ENCODE data around the gene DMAC2.
"Not testable (repeated sequence)": the region's sequence is repeated elsewhere in the genome, so short reads cannot be mapped to it uniquely, and the experiment has no call there.

DMAC2 gene

DNA sequence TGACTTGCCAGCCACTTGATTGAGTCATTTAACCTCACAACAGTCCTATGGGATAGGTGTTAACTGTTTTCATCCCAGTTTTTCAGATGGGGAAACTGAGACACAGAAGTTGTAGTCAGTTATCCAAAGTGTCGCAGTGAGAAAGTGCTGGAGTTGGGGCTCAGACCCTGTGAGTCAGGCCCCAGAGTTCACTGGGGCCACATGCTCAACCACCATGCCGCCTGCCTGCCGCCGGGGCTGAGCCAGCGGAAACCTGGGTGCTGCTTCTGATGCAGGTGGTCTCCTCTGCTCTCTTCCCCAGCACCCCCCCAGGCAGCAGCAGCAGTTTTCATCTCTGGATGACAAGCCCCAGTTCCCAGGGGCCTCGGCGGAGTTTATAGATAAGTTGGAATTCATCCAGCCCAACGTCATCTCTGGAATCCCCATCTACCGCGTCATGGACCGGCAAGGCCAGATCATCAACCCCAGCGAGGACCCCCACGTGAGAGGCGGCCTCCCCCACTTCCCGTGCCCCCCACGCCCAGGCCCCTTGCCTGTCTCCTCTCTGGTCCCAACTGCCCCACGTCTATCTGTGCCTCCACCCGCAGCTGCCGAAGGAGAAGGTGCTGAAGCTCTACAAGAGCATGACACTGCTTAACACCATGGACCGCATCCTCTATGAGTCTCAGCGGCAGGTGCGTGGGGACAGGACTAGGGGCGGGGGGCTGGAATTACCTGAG lies 29.2 kb downstream of the DMAC2 start:
- WGBS = 95% methylated on average over 23 of the region's 23 CpGs
- H3K27ac ChIP-seq (ENCODE audit: low read length, poor library complexity, severe bottlenecking) = no peak overlapping the region

DNA sequence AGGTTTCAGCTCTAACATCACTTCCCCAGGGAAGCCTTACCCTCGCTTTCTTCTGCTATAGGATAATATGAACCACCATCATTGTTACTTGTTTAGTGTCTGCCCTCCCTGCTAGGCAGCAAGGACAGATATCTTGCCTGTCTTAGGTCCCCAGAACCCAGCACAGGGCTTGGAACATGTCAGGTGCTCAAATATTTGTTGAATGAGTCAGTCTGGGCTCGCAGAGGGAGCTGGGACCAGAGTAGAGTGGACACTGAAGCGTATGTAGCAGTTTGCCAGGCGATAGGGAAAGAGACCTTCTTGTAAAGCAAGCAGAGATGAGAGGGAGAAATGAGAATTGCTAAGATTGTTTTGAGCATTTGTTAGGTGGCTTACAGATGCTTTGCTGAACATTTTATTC lies 30.4 kb downstream of the DMAC2 start:
- 58% methylated on average over 4 of the region's 4 CpGs for WGBS
- Histone ChIP-seq H4K91ac (ENCODE audit: low read length) (no peak overlapping the region), H2BK5ac (ENCODE audit: low read depth, low read length, poor library complexity, severe bottlenecking) (no peak overlapping the region), H3K9ac (ENCODE audit: low read length) (no peak overlapping the region), H2BK12ac (ENCODE audit: low read length in 2 of 2) (no peak overlapping the region), H3K36me3 (ENCODE audit: control insufficient read depth in 1 of 2, insufficient read depth in 2 of 2, low read depth in 1 of 2, low read length in 2 of 2) (peaks cover 30 to 33% of the 10 kb centered on the region in 2 experiments), H3K4me3 (ENCODE audit: insufficient read depth in 1 of 2, low read depth in 1 of 2, low read length in 2 of 2) (no peak overlapping the region), H3K23ac (ENCODE audit: low read length in 2 of 2) (no peak overlapping the region), H3K14ac (ENCODE audit: low read length in 2 of 2) (no peak overlapping the region), H3K79me1 (replicated peaks; ENCODE audit: low read length, poor library complexity, severe bottlenecking) (peaks cover 11% of the 10 kb centered on the region), H2BK120ac (ENCODE audit: low read depth, low read length) (no peak overlapping the region), H3K4me1 (ENCODE audit: control insufficient read depth, insufficient read depth, low read depth, low read length) (peaks cover 20% of the 10 kb centered on the region), H3K4ac (ENCODE audit: low read depth in 1 of 2, low read length in 2 of 2) (no peak overlapping the region), H2AFZ (ENCODE audit: low read depth, low read length) (no peak overlapping the region), H4K8ac (ENCODE audit: low read length) (no peak overlapping the region), H3K18ac (ENCODE audit: low read depth in 1 of 2, low read length in 2 of 2) (no peak overlapping the region), H2AK5ac (ENCODE audit: low read length, severe bottlenecking) (no peak overlapping the region), H3K4me2 (ENCODE audit: low read length, poor library complexity, severe bottlenecking) (no peak overlapping the region), H2BK15ac (ENCODE audit: low read depth, poor library complexity, severe bottlenecking) (no peak overlapping the region), H3K9me3 (ENCODE audit: control insufficient read depth, low read length) (no peaks in the 10 kb centered on the region), H3K27ac (ENCODE audit: low read length, poor library complexity, severe bottlenecking) (no peak overlapping the region), H3K27me3 (ENCODE audit: control insufficient read depth in 1 of 2, insufficient read depth in 1 of 2, low read length in 2 of 2) (no peaks in the 10 kb centered on the region)
- DNase-seq = peak; percentile 34

More for the DNA sequence above, 29.2 kb downstream of the DMAC2 start:
- Histone ChIP-seq H2BK5ac (ENCODE audit: low read depth, low read length, poor library complexity, severe bottlenecking) (no peak overlapping the region), H2AFZ (ENCODE audit: low read depth, low read length) (no peak overlapping the region), H3K9ac (ENCODE audit: low read length) (no peak overlapping the region), H3K18ac (ENCODE audit: low read depth in 1 of 2, low read length in 2 of 2) (no peak overlapping the region), H2AK5ac (ENCODE audit: low read length, severe bottlenecking) (no peak overlapping the region), H3K9me3 (ENCODE audit: control insufficient read depth, low read length) (no peaks in the 10 kb centered on the region), H2BK15ac (ENCODE audit: low read depth, poor library complexity, severe bottlenecking) (no peak overlapping the region), H2BK120ac (ENCODE audit: low read depth, low read length) (no peak overlapping the region), H3K4ac (ENCODE audit: low read depth in 1 of 2, low read length in 2 of 2) (no peak overlapping the region), H3K4me2 (ENCODE audit: low read length, poor library complexity, severe bottlenecking) (no peak overlapping the region), H3K23ac (ENCODE audit: low read length in 2 of 2) (no peak overlapping the region), H4K91ac (ENCODE audit: low read length) (no peak overlapping the region), H3K4me3 (ENCODE audit: insufficient read depth in 1 of 2, low read depth in 1 of 2, low read length in 2 of 2) (no peak overlapping the region), H3K14ac (ENCODE audit: low read length in 2 of 2) (no peak overlapping the region), H3K79me1 (replicated peaks; ENCODE audit: low read length, poor library complexity, severe bottlenecking) (peaks cover 11% of the 10 kb centered on the region), H3K27me3 (ENCODE audit: control insufficient read depth in 1 of 2, insufficient read depth in 1 of 2, low read length in 2 of 2) (no peaks in the 10 kb centered on the region), H3K36me3 (ENCODE audit: control insufficient read depth in 1 of 2, insufficient read depth in 2 of 2, low read depth in 1 of 2, low read length in 2 of 2) (peaks cover 42 to 45% of the 10 kb centered on the region in 2 experiments), H4K8ac (ENCODE audit: low read length) (no peak overlapping the region), H2BK12ac (ENCODE audit: low read length in 2 of 2) (no peak overlapping the region), H3K4me1 (ENCODE audit: control insufficient read depth, insufficient read depth, low read depth, low read length) (peaks cover 26% of the 10 kb centered on the region)
- no peak for DNase-seq

DNA sequence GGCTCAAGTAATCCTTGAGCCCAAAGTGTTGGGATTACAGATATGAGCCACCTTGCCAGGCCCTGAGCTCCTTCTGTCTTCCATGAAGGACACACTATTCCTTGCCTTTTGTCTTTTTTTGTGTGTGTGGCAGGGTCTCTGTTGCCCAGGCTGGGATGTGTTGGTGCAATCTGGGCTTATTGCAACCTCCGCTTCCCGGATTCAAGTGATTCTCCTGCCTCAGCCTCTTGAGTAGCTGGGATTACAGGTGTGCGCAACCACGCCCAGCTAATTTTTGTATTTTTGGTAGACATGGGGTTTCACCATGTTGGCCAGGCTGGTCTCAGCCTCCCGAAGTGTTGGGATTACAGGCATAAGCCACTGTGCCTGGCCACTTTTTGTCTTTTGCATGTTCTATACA lies 30.9 kb downstream of the DMAC2 start:
- not testable (repeated sequence) for H2BK12ac ChIP-seq (ENCODE audit: low read length in 2 of 2); H3K4me3 ChIP-seq (ENCODE audit: insufficient read depth in 1 of 2, low read depth in 1 of 2, low read length in 2 of 2); H3K4ac ChIP-seq (ENCODE audit: low read depth in 1 of 2, low read length in 2 of 2); DNase-seq; H3K9ac ChIP-seq (ENCODE audit: low read length); H2BK15ac ChIP-seq (ENCODE audit: low read depth, poor library complexity, severe bottlenecking); H4K8ac ChIP-seq (ENCODE audit: low read length); H2AFZ ChIP-seq (ENCODE audit: low read depth, low read length); H2BK120ac ChIP-seq (ENCODE audit: low read depth, low read length); H3K4me2 ChIP-seq (ENCODE audit: low read length, poor library complexity, severe bottlenecking); H3K14ac ChIP-seq (ENCODE audit: low read length in 2 of 2); H3K27ac ChIP-seq (ENCODE audit: low read length, poor library complexity, severe bottlenecking); H3K27me3 ChIP-seq (ENCODE audit: control insufficient read depth in 1 of 2, insufficient read depth in 1 of 2, low read length in 2 of 2); H3K18ac ChIP-seq (ENCODE audit: low read depth in 1 of 2, low read length in 2 of 2); H2BK5ac ChIP-seq (ENCODE audit: low read depth, low read length, poor library complexity, severe bottlenecking); H4K91ac ChIP-seq (ENCODE audit: low read length); H3K9me3 ChIP-seq (ENCODE audit: control insufficient read depth, low read length); H3K23ac ChIP-seq (ENCODE audit: low read length in 2 of 2)
- peaks cover 11% of the 10 kb centered on the region for H3K79me1 ChIP-seq (replicated peaks; ENCODE audit: low read length, poor library complexity, severe bottlenecking)
- H2AK5ac ChIP-seq (ENCODE audit: low read length, severe bottlenecking) = peak overlapping the region; percentile 80
- peaks cover 20% of the 10 kb centered on the region for H3K4me1 ChIP-seq (ENCODE audit: control insufficient read depth, insufficient read depth, low read depth, low read length)
- H3K36me3 ChIP-seq (ENCODE audit: control insufficient read depth in 1 of 2, insufficient read depth in 2 of 2, low read depth in 1 of 2, low read length in 2 of 2) = peaks cover 26 to 29% of the 10 kb centered on the region in 2 experiments
- WGBS = 96% methylated on average over 5 of the region's 5 CpGs

DNA sequence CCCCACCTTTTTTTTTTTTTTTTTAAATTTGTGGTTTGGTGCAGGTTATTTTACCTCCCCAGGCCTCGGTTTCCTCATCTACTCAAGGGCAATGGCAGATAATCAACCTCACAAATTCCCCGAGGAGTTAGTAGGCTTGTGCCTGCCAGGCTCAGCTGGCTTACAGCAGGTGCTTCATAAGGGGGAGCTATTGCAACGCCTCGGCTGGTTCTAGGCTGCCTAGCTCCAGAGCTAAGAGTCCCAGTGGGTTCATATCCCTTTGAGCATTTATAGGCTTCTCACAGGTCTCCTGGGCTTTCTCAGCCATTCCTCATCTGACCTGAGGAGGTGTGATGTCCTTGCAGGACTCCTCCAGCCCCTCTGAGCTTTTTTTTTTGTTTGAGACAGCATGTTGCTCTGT lies 31.5 kb downstream of the DMAC2 start:
- no peak overlapping the region for H3K4ac ChIP-seq (ENCODE audit: low read depth in 1 of 2, low read length in 2 of 2)
- H2BK5ac ChIP-seq (ENCODE audit: low read depth, low read length, poor library complexity, severe bottlenecking) = no peak overlapping the region
- H3K9ac ChIP-seq (ENCODE audit: low read length) = no peak overlapping the region
- no peak overlapping the region for H3K23ac ChIP-seq (ENCODE audit: low read length in 2 of 2)
- no peak overlapping the region for H3K18ac ChIP-seq (ENCODE audit: low read depth in 1 of 2, low read length in 2 of 2)
- no peak overlapping the region for H4K91ac ChIP-seq (ENCODE audit: low read length)
- H3K4me2 ChIP-seq (ENCODE audit: low read length, poor library complexity, severe bottlenecking) = no peak overlapping the region
- H3K36me3 ChIP-seq (ENCODE audit: control insufficient read depth in 1 of 2, insufficient read depth in 2 of 2, low read depth in 1 of 2, low read length in 2 of 2) = peaks cover 24 to 27% of the 10 kb centered on the region in 2 experiments
- no peak overlapping the region for H2AK5ac ChIP-seq (ENCODE audit: low read length, severe bottlenecking)
- H3K27me3 ChIP-seq (ENCODE audit: control insufficient read depth in 1 of 2, insufficient read depth in 1 of 2, low read length in 2 of 2) = no peaks in the 10 kb centered on the region
- H2AFZ ChIP-seq (ENCODE audit: low read depth, low read length) = no peak overlapping the region
- DNase-seq = no peak
- no peak overlapping the region for H3K14ac ChIP-seq (ENCODE audit: low read length in 2 of 2)
- no peaks in the 10 kb centered on the region for H3K9me3 ChIP-seq (ENCODE audit: control insufficient read depth, low read length)
- peaks cover 20% of the 10 kb centered on the region for H3K4me1 ChIP-seq (ENCODE audit: control insufficient read depth, insufficient read depth, low read depth, low read length)
- no peak overlapping the region for H3K4me3 ChIP-seq (ENCODE audit: insufficient read depth in 1 of 2, low read depth in 1 of 2, low read length in 2 of 2)
- H2BK15ac ChIP-seq (ENCODE audit: low read depth, poor library complexity, severe bottlenecking) = no peak overlapping the region
- no peak overlapping the region for H4K8ac ChIP-seq (ENCODE audit: low read length)
- H3K79me1 ChIP-seq (replicated peaks; ENCODE audit: low read length, poor library complexity, severe bottlenecking) = peaks cover 14% of the 10 kb centered on the region
- H2BK120ac ChIP-seq (ENCODE audit: low read depth, low read length) = no peak overlapping the region
- 88% methylated on average over 4 of the region's 4 CpGs for WGBS
- no peak overlapping the region for H3K27ac ChIP-seq (ENCODE audit: low read length, poor library complexity, severe bottlenecking)
- no peak overlapping the region for H2BK12ac ChIP-seq (ENCODE audit: low read length in 2 of 2)

All from mesenchymal stem cell (in vitro differentiated cells and primary cell).